GM12878 (cell line): ENCODE results near the gene HIVEP1. TPM values are rescaled to one million over a fixed set of nuclear protein-coding genes. Genes with fewer than 3 reads are reported as not detected.

Source experiments
- BCL11A ChIP-seq: IDR thresholded peaks from 2 replicates; pipeline ENCODE4 v1.6.1; 2011; ENCODE audit warnings: low read depth, low read length
- BRCA1 ChIP-seq: IDR thresholded peaks from 2 replicates; pipeline ENCODE4 v1.6.1; 2011; ENCODE audit warnings: low read depth, low read length, improper control_type of control experiment
- CEBPB ChIP-seq, 2 experiments: fragments of 150-350 bp in 1 of 2; IDR thresholded peaks; 2 replicates each; pipeline ENCODE4 v1.6.1; 2012 to 2014; ENCODE audit warnings: low read depth in 2 of 2, low read length in 2 of 2, borderline replicate concordance in 1 of 2, inconsistent platforms in 1 of 2
- CREB1 ChIP-seq: IDR thresholded peaks from 2 replicates; pipeline ENCODE4 v1.6.1; 2012; ENCODE audit warnings: low read depth, mild to moderate bottlenecking, inconsistent platforms
- CREM ChIP-seq: IDR thresholded peaks from 2 replicates; pipeline ENCODE4 v1.6.1; 2014; ENCODE audit warnings: antibody characterized with exemption, low read depth
- DPF2 ChIP-seq: fragments of 450-650 bp; IDR thresholded peaks from 2 replicates; pipeline ENCODE4 v1.6.1; 2017; ENCODE audit warnings: mild to moderate bottlenecking
- EED ChIP-seq: sonication (generic); IDR thresholded peaks from 2 replicates; pipeline ENCODE4 v1.6.1; 2016; ENCODE audit warnings: antibody characterized with exemption, low read depth
- EP300 ChIP-seq, 2 experiments: fragments of 150-350 bp in 1 of 2; IDR thresholded peaks; 2 replicates each; pipeline ENCODE4 v1.6.1; 2011 to 2012; ENCODE audit warnings: low read depth in 2 of 2, low read length in 2 of 2, borderline replicate concordance in 1 of 2, improper control_type of control experiment in 1 of 2, inconsistent platforms in 1 of 2; ENCODE audit not compliant: control insufficient read depth in 1 of 2
- FOXM1 ChIP-seq: IDR thresholded peaks from 2 replicates; pipeline ENCODE4 v1.6.1; 2012; ENCODE audit warnings: low read depth, mild to moderate bottlenecking, inconsistent platforms, low read length, moderate library complexity
- HDAC6 ChIP-seq: fragments of 200-600 bp; sonication (generic); IDR thresholded peaks from one replicate; pipeline ENCODE4 v1.8.0; 2017; ENCODE audit warnings: antibody characterized with exemption; ENCODE audit not compliant: unreplicated experiment
- IKZF1 ChIP-seq: fragments of 450-650 bp; conservative IDR thresholded peaks from 2 replicates; pipeline ENCODE4 v1.6.1; 2017; ENCODE audit warnings: antibody characterized with exemption, mild to moderate bottlenecking
- KDM1A ChIP-seq: fragments of 200-600 bp; sonication (generic); IDR thresholded peaks from 2 replicates; pipeline ENCODE4 v1.6.1; 2016; ENCODE audit warnings: borderline replicate concordance
- MEF2A ChIP-seq: IDR thresholded peaks from 2 replicates; pipeline ENCODE4 v1.6.1; 2011; ENCODE audit warnings: low read depth, mild to moderate bottlenecking, low read length, moderate library complexity; ENCODE audit not compliant: insufficient read depth
- MTA2 ChIP-seq: fragments of 450-650 bp; IDR thresholded peaks from 2 replicates; pipeline ENCODE4 v1.6.1; 2016; ENCODE audit warnings: low read depth, mild to moderate bottlenecking, moderate library complexity
- MTA3 ChIP-seq: IDR thresholded peaks from 2 replicates; pipeline ENCODE4 v1.6.1; 2012; ENCODE audit warnings: low read length, inconsistent platforms, borderline replicate concordance
- MYC ChIP-seq: IDR thresholded peaks from 2 replicates; pipeline ENCODE4 v1.6.1; 2011; ENCODE audit warnings: mild to moderate bottlenecking, low read length, moderate library complexity, inconsistent platforms; ENCODE audit not compliant: insufficient read depth, insufficient replicate concordance, insufficient read length, severe bottlenecking
- NFIC ChIP-seq: IDR thresholded peaks from 2 replicates; pipeline ENCODE4 v1.6.1; 2012; ENCODE audit warnings: low read depth, mild to moderate bottlenecking, inconsistent platforms, low read length, moderate library complexity
- RBBP5 ChIP-seq: fragments of 200-600 bp; sonication (generic); conservative IDR thresholded peaks from 2 replicates; pipeline ENCODE4 v1.6.1; 2016
- RUNX3 ChIP-seq: IDR thresholded peaks from 2 replicates; pipeline ENCODE4 v1.6.1; 2012; ENCODE audit warnings: low read length, inconsistent platforms
- SREBF2 ChIP-seq: IDR thresholded peaks from 2 replicates; pipeline ENCODE4 v1.6.1; 2012; ENCODE audit warnings: mild to moderate bottlenecking, low read length
- YY1 ChIP-seq: IDR thresholded peaks from 2 replicates; pipeline ENCODE4 v1.6.1; 2011; ENCODE audit warnings: low read depth, mild to moderate bottlenecking, low read length
- ZNF217 ChIP-seq: fragments of 450-650 bp; IDR thresholded peaks from 2 replicates; pipeline ENCODE4 v1.6.1; 2017; ENCODE audit warnings: antibody characterized with exemption, mild to moderate bottlenecking
- ZZZ3 ChIP-seq: IDR thresholded peaks from 2 replicates; pipeline ENCODE4 v1.6.1; 2011; ENCODE audit warnings: low read depth; ENCODE audit not compliant: control insufficient read depth, insufficient read length
- polyA plus RNA-seq, 11 experiments: library from polyadenylated mRNA; depleted of rRNA in 4 of 11; unstranded in 6 of 11; stranded (reverse) in 5 of 11; fragments of >200 nt; fragmentation: Nextera tagmentation in 4 of 11; fragmentation: Illumina TruSeq in 1 of 11; extraction: Ambion mirVana in 4 of 11; extraction: Trizol in 1 of 11; gene quantifications; 1 replicate in 1 of 11; 2 replicates in 10 of 11; pipeline versions ENCODE4 v1.2.1 to v1.2.3, GENCODE V29; 2011 to 2016; ENCODE audit warnings: inconsistent platforms in 2 of 11, missing spikeins in 2 of 11, low read depth in 1 of 11
- total RNA-seq, 4 experiments: library from RNA; depleted of rRNA in 3 of 4; stranded (reverse); fragments of >200 nt in 3 of 4; fragmentation: Illumina TruSeq in 1 of 4; extraction: Trizol in 1 of 4; gene quantifications; 2 replicates each; pipeline versions ENCODE4 v1.2.1 to v1.2.3, GENCODE V29; 2013 to 2021
- TF ChIP-seq, protein P1 (sequence below): fragments of 450-650 bp; IDR thresholded peaks from 2 replicates; pipeline ENCODE4 v1.6.1; 2017; ENCODE audit warnings: mild to moderate bottlenecking, moderate library complexity

Gene HIVEP1
- total and polyA plus RNA-seq, 10 of the 15 experiments (the other 5 are each of a cell fraction or from before 2014, with no cell fraction given), result 4.3 to 37.5 (median 21.6) TPM

DNA sequence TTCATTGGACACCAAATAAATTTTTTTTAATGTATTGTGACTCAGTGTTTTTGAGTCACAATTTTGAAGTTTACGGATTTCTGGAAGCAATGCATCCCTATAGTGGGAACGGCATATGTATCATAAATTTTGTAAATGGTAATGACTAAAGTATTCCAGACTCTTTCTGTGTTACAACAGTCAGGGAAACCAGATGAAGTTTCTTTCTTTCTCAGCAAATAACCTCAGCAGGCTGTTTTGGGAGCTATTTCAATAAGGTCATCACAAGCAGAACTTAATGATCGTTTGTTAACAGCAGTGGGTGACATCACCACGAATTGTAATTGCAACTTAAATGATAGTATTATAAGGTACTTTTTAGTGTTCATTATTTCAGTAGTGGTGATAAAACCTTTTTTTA, 52.0 kb downstream of the HIVEP1 start (continued):
- TF ChIP-seq ZNF217, result no peak
- TF ChIP-seq FOXM1, result peak; percentile 39; the same call in 1 of the 2 replicates
- no peak for TF ChIP-seq EED
- no peak for TF ChIP-seq MTA3
- TF ChIP-seq CREM, result 0 out of 2 replicates have a peak, but pooled peaks have one; percentile 32
- TF ChIP-seq MEF2A, result no peak
- TF ChIP-seq SREBF2, result no peak
- TF ChIP-seq NFIC, result peak; percentile 78
- no peak for TF ChIP-seq BRCA1
- no peak for TF ChIP-seq RBBP5
- 0 out of 4 replicates have a peak, but pooled peaks of 1 of the 2 experiments have one; percentile 28 for TF ChIP-seq EP300 (IDR thresholded peaks at IDR 0.05; ENCODE audit: borderline replicate concordance in 1 of 2, control insufficient read depth in 1 of 2, low read depth in 2 of 2, low read length in 2 of 2)
- peak; percentile 55 for TF ChIP-seq MTA2
- TF ChIP-seq KDM1A, result no peak
- no peak for TF ChIP-seq MYC
- peak; percentile 38; the same call in 1 of the 2 replicates for TF ChIP-seq DPF2
- no peak for TF ChIP-seq CEBPB (IDR thresholded peaks at IDR 0.05; ENCODE audit: borderline replicate concordance in 1 of 2, low read depth in 2 of 2, low read length in 2 of 2)
- TF ChIP-seq BCL11A, result 0 out of 2 replicates have a peak, but pooled peaks have one; percentile 38
- TF ChIP-seq, protein P1, sequence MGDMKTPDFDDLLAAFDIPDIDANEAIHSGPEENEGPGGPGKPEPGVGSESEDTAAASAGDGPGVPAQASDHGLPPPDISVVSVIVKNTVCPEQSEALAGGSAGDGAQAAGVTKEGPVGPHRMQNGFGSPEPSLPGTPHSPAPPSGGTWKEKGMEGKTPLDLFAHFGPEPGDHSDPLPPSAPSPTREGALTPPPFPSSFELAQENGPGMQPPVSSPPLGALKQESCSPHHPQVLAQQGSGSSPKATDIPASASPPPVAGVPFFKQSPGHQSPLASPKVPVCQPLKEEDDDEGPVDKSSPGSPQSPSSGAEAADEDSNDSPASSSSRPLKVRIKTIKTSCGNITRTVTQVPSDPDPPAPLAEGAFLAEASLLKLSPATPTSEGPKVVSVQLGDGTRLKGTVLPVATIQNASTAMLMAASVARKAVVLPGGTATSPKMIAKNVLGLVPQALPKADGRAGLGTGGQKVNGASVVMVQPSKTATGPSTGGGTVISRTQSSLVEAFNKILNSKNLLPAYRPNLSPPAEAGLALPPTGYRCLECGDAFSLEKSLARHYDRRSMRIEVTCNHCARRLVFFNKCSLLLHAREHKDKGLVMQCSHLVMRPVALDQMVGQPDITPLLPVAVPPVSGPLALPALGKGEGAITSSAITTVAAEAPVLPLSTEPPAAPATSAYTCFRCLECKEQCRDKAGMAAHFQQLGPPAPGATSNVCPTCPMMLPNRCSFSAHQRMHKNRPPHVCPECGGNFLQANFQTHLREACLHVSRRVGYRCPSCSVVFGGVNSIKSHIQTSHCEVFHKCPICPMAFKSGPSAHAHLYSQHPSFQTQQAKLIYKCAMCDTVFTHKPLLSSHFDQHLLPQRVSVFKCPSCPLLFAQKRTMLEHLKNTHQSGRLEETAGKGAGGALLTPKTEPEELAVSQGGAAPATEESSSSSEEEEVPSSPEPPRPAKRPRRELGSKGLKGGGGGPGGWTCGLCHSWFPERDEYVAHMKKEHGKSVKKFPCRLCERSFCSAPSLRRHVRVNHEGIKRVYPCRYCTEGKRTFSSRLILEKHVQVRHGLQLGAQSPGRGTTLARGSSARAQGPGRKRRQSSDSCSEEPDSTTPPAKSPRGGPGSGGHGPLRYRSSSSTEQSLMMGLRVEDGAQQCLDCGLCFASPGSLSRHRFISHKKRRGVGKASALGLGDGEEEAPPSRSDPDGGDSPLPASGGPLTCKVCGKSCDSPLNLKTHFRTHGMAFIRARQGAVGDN, result no peak
- TF ChIP-seq HDAC6, result no peak
- TF ChIP-seq YY1, result no peak
- TF ChIP-seq ZZZ3, result no peak
- peak; percentile 42; the same call in 1 of the 2 replicates for TF ChIP-seq CREB1
- TF ChIP-seq IKZF1, result 0 out of 2 replicates have a peak, but pooled peaks have one; percentile 44
- peak; percentile 68 for TF ChIP-seq RUNX3
- TF ChIP-seq, all 136 proteins: peak for 14
